GM21390 (cell line): ENCODE data around the gene NKIRAS1.

Experiments used
- ATAC-seq: cut with Tn5 transposase; IDR thresholded peaks from one replicate; pipeline ENCODE4 v1.9.1; 2021; ENCODE audit not compliant: unreplicated experiment

The NKIRAS1 gene

DNA sequence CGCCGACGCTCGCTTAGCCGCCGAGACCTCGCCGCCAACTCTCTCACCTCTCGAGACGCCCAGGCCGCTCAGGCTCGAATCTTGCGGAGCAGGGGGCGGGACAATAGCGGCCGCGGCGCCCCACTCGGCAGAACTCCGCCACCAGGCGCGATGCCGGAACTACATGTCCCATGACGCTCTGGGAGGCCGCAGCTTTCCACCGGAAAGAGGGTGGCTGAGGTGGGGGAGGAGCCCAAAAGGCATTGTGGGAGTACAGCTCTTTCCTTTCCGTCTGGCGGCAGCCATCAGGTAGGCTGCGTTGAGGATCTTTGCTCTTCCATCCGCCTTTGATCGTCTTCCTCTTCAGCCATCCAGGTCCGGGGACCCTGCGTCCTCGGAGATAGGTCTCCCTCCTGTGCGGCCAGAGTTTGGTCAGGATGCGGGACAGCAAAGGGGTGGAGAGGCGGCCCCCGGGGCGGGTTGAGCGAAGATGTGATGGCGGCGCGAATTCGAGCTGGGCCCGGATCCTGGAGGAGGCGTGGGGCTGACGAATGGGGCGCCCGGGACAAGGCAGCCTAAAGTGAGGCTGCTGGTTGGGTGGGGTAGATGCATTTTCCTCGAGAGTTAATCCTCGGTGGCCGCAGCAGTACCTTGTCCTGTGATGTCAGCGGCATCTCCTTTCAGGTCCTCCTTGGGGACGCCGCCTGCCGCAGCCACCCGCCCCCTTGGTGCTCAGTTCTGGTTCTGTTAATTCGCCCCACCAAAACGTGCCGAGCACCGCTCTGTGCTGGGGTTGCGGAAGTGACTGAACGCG is at the start of gene NKIRAS1, which contains the start of gene RPL15:
NKIRAS1 (minus strand) TSS at position 105 of the 793 bp plus-strand sequence. CDS start 6,086 bp downstream, outside the sequence.
RPL15 (plus strand) TSS at position 247 of the 793 bp plus-strand sequence. CDS start 728 bp downstream, outside the sequence.
- ATAC-seq = peak; percentile 92

DNA sequence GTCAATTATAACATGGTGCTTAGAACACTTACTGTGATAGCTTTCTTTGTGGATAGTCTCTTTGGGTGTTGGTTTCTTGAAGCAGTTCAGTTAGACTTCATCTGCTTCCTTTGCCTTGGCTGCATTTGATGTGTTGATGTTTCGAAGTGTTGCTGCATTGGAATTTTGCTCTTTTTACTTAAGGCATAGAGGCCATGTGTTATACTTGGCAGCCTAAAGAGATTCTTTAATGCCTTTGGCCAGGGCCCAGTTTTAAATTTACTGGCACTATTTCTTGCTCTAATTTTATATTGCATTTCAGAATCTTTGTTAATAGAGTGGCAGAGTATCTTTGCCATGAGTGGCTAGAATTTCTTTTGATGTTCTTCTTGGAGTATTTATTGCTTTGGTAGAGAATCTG is 49.5 kb upstream of the NKIRAS1 start:
- no peak for ATAC-seq

DNA sequence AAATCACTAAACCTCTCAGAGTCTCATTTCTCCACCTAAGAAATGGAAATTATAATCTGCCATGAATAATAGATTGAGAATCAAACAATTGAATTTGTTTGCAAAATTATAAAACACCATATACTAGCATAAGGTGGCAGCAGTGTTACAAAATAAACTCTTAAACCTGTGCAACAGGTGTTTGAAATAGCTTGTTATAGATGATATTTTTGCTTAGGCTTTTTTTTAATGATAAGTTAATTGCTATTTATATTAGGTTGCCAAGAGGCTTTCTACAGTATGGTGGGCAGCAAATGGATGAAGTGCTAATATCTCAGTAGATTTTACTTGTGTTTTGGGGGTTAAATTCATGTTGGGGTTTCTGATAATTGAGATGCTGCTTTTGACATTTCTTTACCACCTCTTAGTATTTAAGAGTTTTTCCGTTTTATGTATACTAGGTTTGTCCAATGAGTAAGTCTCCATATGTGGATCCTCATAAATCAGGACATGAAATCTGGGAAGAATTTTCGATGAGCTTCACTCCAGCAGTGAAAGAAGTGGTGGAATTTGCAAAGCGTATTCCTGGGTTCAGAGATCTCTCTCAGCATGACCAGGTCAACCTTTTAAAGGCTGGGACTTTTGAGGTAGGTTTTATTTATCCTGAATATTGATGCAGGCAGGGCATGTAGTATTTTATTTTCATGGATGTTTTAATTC is 47.9 kb upstream of the NKIRAS1 start:
- ATAC-seq = no peak

DNA sequence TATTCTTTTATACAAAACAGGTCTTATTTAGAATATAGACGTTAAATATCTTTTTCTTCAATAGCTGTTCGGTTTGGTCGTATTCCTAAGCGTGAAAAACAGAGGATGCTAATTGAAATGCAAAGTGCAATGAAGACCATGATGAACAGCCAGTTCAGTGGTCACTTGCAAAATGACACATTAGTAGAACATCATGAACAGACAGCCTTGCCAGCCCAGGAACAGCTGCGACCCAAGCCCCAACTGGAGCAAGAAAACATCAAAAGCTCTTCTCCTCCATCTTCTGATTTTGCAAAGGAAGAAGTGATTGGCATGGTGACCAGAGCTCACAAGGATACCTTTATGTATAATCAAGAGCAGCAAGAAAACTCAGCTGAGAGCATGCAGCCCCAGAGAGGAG is 45.1 kb upstream of the NKIRAS1 start:
- ATAC-seq = no peak

DNA sequence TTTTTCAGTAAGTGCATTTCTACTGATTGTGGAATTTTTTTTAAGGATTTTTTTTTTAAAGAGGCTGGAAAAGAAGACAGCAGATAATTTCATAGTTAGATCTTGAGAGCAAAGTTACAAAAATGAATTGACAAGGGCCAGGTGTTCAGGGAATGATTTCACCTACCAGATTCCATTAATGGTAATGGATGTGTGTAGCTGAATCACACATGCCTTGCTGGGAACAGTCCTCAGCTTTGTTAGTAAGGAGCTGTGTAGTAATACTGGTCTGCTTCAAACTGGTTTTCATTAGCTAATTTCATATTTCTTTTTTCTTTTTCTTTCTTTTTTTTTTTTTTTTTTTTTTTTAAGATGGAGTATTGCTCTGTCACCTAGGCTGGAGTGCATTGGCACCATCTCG is 44.3 kb upstream of the NKIRAS1 start:
- ATAC-seq = no peak

DNA sequence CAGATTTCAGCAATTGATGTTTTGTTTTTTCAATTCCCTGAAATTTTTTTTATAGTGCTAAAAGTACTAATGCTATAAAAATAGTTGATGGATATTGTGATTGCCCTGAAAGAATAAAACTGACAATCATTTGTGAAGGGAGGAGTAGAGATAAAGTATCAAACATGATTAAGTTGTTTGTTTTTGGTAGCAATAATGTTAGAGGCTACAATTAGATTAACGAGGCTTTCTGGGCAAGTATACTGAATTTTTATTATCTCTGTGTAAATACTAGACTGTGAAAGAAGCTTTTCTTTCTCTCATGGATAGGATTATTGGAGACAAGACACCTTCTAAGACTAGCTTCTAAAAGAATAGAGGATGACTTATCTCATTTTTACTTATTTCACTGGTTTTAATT is 43.9 kb upstream of the NKIRAS1 start:
- ATAC-seq = no peak

DNA sequence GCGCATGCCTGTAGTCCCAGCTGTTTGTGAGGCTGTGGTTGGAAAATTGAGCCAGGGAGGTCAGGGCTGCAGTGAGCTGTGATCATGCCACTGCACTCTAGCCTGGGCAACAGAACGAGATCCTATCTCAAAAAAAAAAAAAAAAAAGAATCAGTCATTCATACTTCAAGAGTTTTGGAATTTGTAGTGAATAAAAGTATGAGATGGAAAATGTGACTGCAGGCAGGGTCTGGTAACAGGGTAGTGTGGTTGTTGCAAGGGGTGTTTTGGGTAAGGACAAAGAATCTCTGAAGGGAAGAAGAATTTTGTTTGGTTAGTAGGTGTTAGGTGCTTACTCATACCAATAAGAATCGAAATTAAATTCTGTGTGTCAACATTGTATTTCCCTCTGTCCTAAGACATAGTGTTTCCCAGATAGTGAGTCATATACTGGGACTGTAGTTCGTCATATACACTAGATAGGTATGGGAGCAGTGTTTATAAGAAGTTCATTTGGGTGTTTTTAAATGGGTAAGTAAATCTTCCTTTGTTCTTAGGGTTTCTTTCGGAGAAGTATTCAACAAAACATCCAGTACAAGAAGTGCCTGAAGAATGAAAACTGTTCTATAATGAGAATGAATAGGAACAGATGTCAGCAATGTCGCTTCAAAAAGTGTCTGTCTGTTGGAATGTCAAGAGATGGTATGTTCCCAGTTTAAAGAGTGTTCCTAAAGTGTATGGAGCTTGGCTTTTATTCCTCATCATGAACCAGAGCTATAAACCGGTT is 42.5 kb upstream of the NKIRAS1 start:
- ATAC-seq = no peak

DNA sequence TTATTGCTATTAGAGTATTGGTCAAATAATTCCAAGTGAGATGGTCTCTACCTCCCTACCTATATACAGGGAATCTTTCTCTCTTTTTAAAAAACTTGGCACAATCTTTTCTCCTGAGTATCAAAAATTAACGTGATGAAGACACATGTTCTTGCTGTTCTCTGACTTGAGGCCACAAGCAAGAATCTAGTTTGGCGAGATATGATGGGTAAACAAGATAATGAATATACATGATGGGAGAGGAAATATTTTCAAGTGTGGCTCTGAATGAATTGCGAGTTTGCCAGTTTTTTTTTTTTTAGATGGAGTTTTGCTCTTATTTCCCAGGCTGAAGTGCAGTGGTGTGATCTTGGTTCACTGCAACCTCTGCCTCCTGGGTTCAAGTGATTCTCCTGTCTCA is 39.9 kb upstream of the NKIRAS1 start:
- no peak for ATAC-seq

DNA sequence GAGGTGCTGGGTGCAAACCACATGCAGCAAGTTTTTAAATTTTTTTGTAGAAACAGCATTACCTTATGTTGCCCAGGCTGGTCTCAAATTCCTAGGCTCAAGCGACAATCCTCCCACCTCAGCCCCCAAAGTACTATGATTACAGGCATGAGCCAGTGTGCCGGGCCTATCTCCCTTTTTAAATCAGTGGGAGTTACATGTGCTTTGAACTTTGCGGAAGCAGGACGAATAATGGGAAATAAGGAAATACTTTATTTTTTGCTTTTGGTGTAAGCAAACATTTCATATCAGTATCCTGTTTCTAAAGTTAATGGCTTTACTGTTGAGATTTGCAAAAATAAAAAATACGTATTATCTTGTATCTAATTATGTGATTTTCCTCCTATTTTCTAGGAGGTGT is 37.4 kb upstream of the NKIRAS1 start:
- no peak for ATAC-seq

DNA sequence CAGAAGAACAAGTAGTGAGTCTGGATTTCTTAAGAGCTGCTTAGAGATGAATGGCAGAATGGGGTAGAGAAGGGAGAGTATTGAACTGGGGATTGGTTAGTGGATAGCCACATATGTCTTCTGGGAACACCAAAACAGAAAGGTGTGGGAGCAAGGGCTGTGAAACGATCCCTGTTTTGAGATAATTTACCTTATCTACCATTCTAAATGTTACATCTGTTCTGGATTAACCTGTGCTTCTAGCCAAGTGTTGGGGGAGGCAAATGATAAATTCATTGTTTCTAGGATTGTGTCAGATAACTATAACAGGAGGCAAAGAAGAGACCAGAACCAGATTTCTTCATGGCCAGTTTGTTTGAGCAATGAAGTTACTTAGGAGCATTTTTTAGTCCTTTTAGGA is 36.7 kb upstream of the NKIRAS1 start:
- no peak for ATAC-seq

DNA sequence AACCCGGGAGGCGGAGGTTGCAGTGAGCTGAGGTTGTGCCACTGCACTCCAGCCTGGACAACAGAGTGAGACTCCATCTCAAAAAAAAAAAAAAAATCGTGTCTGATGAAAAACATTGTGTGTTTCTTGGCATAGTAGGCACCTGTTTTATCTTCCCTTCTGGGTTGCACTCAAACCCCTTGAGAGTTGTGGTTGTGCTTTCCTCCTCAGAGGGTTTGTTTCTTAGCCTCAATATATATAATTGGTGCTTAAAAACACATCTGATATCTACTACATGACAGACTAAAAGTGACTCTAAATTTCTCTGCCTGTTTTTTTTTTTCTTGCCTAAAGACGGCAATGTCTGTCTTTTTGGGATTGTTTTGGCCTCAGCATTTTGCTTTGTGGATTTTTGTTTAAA is 35.9 kb upstream of the NKIRAS1 start:
- peak; percentile 42 for ATAC-seq

DNA sequence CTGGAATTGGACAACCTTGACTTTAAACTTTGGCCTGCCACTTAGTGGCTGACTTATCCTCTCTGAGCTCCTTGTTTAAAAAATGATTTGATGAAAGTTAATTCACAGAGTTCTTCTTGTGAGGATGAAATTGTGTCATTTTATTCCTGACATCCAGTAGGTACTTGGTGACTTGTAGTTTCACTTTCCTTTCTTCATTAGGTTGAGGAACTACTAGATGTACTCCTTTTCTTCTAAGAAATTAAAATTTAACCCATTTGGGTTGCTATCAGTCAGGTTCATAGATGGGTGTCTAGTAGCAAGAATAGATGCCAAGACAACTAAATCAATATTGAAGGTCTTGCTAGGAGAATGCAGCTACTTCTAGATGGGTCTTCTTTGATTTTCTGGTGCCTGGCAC is 33.5 kb upstream of the NKIRAS1 start:
- peak; percentile 17 for ATAC-seq

DNA sequence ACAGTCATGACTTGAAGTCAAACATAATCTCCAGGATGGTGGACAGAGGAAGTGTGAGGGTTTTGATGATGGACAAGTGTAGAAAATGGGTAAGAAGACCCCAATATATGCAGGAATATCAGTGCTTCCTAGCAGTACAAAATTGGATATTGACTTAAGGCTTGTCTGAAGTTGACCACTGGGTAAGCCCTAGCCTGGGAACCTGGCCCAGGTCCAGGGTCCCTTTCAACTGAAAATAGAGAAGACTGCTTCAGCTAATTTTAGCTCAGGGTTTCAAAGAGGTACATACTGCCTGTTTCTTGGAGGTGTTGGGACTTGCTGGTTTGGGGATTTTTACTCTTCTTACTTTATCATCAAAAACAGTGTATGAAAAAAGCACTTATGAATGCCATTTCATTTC is 33.0 kb upstream of the NKIRAS1 start:
- peak; percentile 23 for ATAC-seq

DNA sequence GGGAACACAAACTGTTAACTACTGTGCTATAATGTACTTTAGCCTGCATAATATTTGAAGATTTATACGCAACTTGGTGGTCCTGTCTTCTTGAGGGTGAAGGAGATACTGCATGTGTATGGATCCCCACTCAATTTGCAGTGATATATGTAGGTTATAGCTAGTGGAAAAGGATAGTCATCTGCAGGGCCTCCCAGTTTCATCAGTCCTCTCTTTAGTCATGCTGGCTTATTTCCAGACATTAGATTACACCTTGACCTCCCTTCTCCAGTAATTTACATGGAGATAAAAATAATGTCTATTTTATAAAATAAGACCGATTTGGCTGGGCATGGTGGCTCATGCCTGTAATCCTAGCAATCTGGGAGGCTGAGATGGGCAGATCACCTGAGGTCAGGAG is 32.0 kb upstream of the NKIRAS1 start:
- ATAC-seq = no peak

DNA sequence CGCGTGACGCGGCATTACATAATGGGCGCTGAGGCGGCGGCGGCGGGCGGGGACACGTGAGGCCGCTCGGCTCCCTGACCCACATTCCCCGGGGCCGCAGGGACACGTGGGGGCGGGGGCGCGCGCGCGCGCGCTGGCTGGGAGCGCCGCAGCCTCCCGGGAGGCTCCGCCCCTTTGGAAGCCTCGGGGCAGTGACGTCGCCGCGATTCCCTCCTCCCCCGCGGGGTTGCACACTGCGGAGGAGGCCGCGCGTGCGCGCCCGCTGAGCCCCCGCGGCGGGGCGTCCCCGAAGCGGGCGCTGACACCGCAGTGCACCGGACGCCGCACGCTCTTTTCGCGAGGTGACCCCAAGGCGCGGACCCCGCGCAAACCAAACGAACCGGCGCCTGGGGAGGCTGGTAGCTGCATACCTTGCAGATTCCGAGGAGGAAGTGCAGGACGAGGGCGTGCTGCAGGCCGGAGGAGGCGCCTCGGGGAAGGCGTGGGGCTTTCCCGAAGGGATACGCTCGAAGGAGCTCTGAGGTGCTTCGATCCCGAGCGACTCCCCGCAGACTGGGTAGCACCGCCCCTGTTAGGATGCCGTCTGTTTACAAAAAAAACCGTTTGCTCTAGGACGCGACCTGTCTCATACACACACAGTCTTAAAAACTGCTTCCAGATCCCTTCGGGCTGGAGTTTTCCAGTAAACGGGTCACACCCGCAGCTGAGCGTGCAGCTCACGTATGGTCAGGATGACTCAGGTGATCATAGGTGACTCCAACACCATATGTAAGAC is 29.3 kb upstream of the NKIRAS1 start:
- peak; percentile 74 for ATAC-seq

DNA sequence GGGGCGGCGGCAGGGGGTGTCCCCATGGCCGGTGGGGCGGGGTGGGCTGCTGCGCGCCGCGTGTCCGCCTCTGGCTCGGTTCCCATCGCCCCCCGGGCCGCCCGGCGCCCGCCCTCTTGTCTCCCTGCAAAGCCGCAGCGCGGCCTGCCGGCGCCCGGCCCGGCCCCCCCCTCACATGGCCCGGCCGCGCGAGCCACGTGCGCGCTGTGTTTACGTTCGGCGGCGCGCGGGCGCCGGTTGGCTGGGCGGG is 28.8 kb upstream of the NKIRAS1 start:
- no peak for ATAC-seq

DNA sequence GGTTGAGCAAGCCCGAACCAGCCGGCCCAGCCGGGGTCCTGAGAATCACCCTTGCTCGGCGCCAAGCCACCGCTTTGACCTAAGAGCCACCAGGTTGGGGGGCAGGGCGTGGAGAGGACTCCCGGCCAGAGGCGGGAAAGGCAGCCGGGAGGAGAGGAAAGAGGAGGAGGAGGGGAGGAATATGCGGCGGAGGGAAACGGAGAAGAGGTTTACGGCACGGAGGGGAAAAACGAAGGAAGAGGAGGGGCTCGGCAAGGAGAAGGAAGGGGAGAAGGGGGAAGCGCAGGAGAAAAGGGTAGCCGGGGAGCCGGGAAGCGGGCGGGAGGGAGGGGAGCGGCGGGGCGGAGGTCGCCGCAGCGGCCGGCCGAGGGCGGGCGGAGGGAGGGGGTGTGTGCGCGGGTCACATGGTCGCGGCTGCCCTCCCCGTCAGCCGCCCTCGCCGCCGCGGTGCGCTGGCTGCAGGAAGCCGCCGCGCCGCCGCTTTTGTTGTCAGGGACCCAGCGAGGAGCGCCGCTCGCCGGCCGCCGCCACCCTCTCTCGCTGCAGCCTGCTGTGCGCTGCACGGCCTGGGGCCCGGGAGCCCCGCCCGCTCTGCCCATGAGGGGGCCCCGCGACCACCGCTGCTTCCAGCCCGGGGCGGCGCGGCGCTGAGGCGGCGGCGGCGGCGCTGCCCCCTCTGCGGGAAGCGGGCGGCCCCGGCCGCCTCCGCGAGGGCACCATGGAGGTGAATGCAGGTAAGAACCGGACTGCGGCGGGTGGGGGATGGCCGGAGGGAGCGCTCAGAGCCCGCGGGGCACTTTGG is 28.3 kb upstream of the NKIRAS1 start, which contains the start of gene NR1D2:
NR1D2 (plus strand) TSS at position 426 of the 802 bp plus-strand sequence; CDS start at position 719, 293 bp downstream.
- ATAC-seq = peak; percentile 55

DNA sequence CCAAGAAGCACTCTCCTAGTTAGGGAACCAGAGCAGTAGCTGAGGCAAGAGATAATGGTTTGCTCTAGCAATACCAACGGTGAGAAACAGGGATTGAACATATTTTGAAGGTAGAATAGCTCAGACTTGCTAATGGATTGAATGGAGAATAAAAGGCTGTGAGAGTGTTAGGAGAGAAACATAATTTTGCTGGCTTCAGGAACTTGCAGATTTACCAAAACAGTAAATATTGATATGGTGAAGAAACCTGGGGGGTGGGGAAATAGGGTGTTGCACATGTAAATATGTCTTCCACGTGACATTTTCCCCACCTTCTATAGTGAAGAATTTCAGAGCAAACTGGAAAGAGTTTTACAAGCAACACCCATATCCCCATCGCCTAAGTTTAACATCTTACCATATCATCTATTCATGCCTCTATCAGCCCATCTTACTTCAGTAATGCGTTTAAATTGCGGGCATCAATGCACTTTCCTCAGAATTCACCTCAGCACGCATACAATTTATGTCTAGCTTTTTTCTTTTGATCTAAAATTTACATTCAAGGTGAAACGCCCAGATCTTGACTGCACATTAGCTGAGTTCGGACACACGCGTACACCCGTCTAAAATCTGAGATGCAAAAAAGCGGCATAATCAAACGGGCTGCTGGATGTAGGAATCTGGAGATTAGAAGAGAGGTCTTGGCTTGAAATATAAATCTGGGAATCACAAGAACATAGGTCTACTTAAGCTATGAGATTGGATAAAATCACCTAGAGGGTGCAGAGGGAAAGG is 27.4 kb upstream of the NKIRAS1 start:
- no peak for ATAC-seq

DNA sequence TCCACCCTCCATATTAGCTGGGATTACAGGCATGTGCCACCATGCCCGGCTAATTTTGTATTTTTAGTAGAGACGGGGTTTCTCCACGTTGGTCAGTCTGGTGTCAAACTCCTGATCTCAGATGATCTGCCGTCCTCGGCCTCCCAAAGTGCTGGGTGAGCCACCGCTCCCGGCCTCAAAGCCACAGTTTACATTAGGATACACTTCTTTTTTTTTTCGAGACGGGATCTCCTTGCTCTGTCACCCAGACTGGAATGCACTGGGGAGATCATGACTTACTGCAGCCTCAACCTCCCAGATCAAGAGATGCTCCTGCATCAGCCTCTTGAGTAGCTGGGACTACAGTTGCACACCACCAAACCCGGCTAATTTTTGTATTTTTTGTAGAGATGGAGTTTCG is 25.8 kb upstream of the NKIRAS1 start:
- ATAC-seq = no peak
